Nephron (organoid): ENCODE data around the gene CD99.

ENCODE experiments used
- H3K27ac Mint-ChIP-seq, 3 experiments: 2 replicates each; pipeline ENCODE4 v1.8.0; 2020; ENCODE audit warnings: mixed read lengths in 3 of 3, mild to moderate bottlenecking in 2 of 3, moderate library complexity in 1 of 3
- H3K27me3 Mint-ChIP-seq: 2 replicates; pipeline ENCODE4 v1.8.0; 2021; ENCODE audit warnings: low read depth, mild to moderate bottlenecking, moderate library complexity, mixed read lengths
- H3K36me3 Mint-ChIP-seq: 2 replicates; pipeline ENCODE4 v1.8.0; 2020; ENCODE audit warnings: low read depth, mixed read lengths
- H3K4me1 Mint-ChIP-seq: 2 replicates; pipeline ENCODE4 v1.8.0; 2020; ENCODE audit warnings: mixed read lengths
- H3K4me3 Mint-ChIP-seq, 3 experiments: 2 replicates each; pipeline ENCODE4 v1.8.0; 2020; ENCODE audit warnings: mild to moderate bottlenecking in 3 of 3, mixed read lengths in 3 of 3, moderate library complexity in 2 of 3
- H3K9me3 Mint-ChIP-seq: 2 replicates; pipeline ENCODE4 v1.8.0; 2020; ENCODE audit warnings: mixed read lengths
- CTCF ChIP-seq, 3 experiments: fragments of 200-600 bp; sonication (generic); IDR thresholded peaks; one replicate each; pipeline ENCODE4 v1.5.0; 2021; ENCODE audit warnings: antibody characterized with exemption in 3 of 3; ENCODE audit not compliant: unreplicated experiment in 3 of 3

CD99 gene

GRCh38 chrX:2698604-2699003 is 7.5 kb downstream of the CD99 start:
- H3K4me1 Mint-ChIP-seq = peaks cover 74% of the 10 kb centered on the region
- no peaks in the 10 kb centered on the region for H3K27me3 Mint-ChIP-seq
- H3K27ac Mint-ChIP-seq = no peak overlapping the region
- H3K36me3 Mint-ChIP-seq = peaks cover 44% of the 10 kb centered on the region
- TF ChIP-seq CTCF (IDR thresholded peaks at IDR 0.05; ENCODE audit: unreplicated experiment in 3 of 3) = no peak
- no peak overlapping the region for H3K4me3 Mint-ChIP-seq
- no peaks in the 10 kb centered on the region for H3K9me3 Mint-ChIP-seq

- Mint-ChIP-seq H3K27me3 (no peaks in the 10 kb centered on the region), H3K36me3 (peaks cover 41% of the 10 kb centered on the region), H3K9me3 (no peaks in the 10 kb centered on the region), H3K27ac (no peak overlapping the region), H3K4me3 (no peak overlapping the region), H3K4me1 (peaks cover 70% of the 10 kb centered on the region)
- no peak for TF ChIP-seq CTCF (IDR thresholded peaks at IDR 0.05; ENCODE audit: unreplicated experiment in 3 of 3)
Measured at GRCh38 chrX:2699959-2700358, 8.9 kb downstream of the CD99 start.

DNA sequence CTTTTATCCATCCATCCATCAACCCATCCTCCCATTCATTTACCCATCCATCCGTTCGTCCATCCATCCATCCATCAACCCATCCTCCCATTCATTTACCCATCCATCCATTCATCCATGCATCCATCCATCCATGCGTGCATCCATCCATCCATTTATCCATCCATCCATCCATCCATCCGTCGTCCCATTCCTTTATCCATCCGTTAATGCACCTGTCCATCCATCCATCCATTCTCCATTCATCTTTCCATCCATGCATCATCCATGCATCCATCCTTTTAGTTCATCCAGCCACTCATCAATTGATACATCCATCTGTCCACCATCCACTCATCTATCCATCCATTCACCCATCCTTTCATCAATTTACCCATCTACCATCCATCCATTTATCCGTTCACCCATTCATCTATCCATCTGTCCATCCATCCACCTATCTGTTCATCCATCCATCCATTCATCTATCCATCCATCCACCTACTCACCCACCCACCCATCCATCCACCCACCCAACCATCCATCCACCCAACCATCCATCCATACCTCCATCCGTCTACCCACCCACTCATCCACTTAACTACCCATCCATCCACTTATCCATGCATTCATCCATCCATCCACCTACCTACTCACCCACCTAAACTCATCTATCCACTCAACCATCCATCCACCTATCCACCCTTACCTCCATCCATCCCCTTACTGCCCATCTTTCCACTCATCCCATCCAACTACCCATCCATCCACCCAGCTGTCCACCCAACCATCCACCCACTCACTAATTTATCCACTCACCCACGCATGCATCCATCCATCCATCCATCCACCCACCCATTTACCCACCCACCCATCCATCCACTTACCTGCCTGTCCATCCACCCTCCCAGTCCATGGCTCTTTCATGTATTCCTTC is 9.6 kb downstream of the CD99 start:
- Mint-ChIP-seq H3K27me3 (no peaks in the 10 kb centered on the region), H3K4me1 (peaks cover 74% of the 10 kb centered on the region), H3K4me3 (no peak overlapping the region), H3K27ac (peak overlapping the region in 1 of 3 experiments; percentile 25), H3K36me3 (peaks cover 39% of the 10 kb centered on the region), H3K9me3 (no peaks in the 10 kb centered on the region)
- TF ChIP-seq CTCF (IDR thresholded peaks at IDR 0.05; ENCODE audit: unreplicated experiment in 3 of 3) = no peak

- Mint-ChIP-seq H3K27ac (peak overlapping the region in 1 of 3 experiments; percentile 7), H3K9me3 (no peaks in the 10 kb centered on the region), H3K4me3 (no peak overlapping the region), H3K36me3 (peaks cover 37% of the 10 kb centered on the region), H3K27me3 (no peaks in the 10 kb centered on the region), H3K4me1 (peaks cover 66% of the 10 kb centered on the region)
- TF ChIP-seq CTCF (IDR thresholded peaks at IDR 0.05; ENCODE audit: unreplicated experiment in 3 of 3) = no peak
Measured at GRCh38 chrX:2701600-2701999, 10.5 kb downstream of the CD99 start.

DNA sequence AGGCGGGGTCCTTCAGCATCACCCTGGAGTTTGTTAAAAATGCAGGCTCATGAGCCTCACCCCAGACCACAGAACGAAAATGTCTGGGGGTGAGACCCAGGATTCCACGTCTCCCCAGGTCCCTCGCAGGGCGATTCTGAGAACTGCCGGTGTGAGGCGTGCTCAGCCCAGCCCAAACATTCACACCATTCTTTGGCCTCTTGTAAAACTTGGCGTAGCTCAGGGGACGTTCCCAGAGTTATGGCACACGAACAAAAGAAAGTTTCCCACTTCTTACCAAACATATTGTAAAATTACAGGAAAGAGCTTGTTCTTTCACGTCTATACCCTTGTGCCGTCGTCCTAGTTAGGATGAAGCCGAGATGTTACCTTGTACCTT is 12.9 kb downstream of the CD99 start:
- Mint-ChIP-seq H3K27me3 (no peaks in the 10 kb centered on the region), H3K4me3 (no peak overlapping the region), H3K4me1 (peaks cover 74% of the 10 kb centered on the region), H3K27ac (peak overlapping the region in 1 of 3 experiments; percentile 31), H3K9me3 (no peaks in the 10 kb centered on the region), H3K36me3 (peaks cover 21% of the 10 kb centered on the region)
- TF ChIP-seq CTCF (IDR thresholded peaks at IDR 0.05; ENCODE audit: unreplicated experiment in 3 of 3) = no peak
